Body of pancreas (tissue), 4 donors: ENCODE measurements around the gene DRGX. TPM values are rescaled to one million over a fixed set of nuclear protein-coding genes. Genes with fewer than 3 reads are reported as not detected.

Source experiments
- ATAC-seq: fragments of 150-250 bp; one replicate; pipeline ENCODE4 v1.9.1; 2016
- DNase-seq, 4 donors: peaks; one replicate each; pipeline ENCODE4 v3.0.0-alpha.2; 2019
- H3K27ac ChIP-seq, 4 donors: fragments of 200-600 bp; sonication (generic); 1 replicate in 3 of 4; 2 replicates in 1 of 4; pipeline versions ENCODE4 v1.5.1 to v1.6.1; 2016 to 2019; ENCODE audit warnings: mild to moderate bottlenecking in 1 of 4, mixed read lengths in 1 of 4, moderate library complexity in 1 of 4
- H3K27me3 ChIP-seq, 2 donors: fragments of 200-600 bp; sonication (generic); one replicate each; pipeline ENCODE4 v1.6.0; 2016; ENCODE audit warnings: mild to moderate bottlenecking in 1 of 2
- H3K36me3 ChIP-seq, 2 donors: fragments of 200-600 bp; sonication (generic); replicated peaks in 1 of 2; 2 replicates each; pipeline ENCODE4 v1.5.1; 2016; ENCODE audit warnings: low read depth in 2 of 2; ENCODE audit not compliant: insufficient read depth in 1 of 2
- H3K4me1 ChIP-seq: fragments of 200-600 bp; sonication (generic); one replicate; pipeline ENCODE4 v1.6.0; 2016
- H3K4me3 ChIP-seq, 2 donors: fragments of 200-600 bp; sonication (generic); 1 replicate in 1 of 2; 2 replicates in 1 of 2; pipeline ENCODE4 v1.5.1; 2016 to 2019
- H3K9me3 ChIP-seq, 3 donors: fragments of 200-600 bp; sonication (generic); 1 replicate in 2 of 3; 2 replicates in 1 of 3; pipeline ENCODE4 v1.5.1; 2016
- POLR2A ChIP-seq, 3 donors: fragments of 450-650 bp; IDR thresholded peaks; one replicate each; pipeline ENCODE4 v1.6.1; 2016; ENCODE audit warnings: antibody characterized with exemption in 3 of 3, mild to moderate bottlenecking in 2 of 3
- WGBS, 2 donors: methylation state at CpG; one replicate each; pipeline ENCODE4 v1.1.5; 2017; 5-methylcytosine and 5-hydroxymethylcytosine counted together
- intact Hi-C: fragments of 100-400 bp; cut with DNase I; formaldehyde crosslinking; loops from one replicate; pipeline ENCODE4 v1.15.1; 2023
- total RNA-seq, 2 donors: library from RNA; depleted of rRNA; stranded (reverse); fragments of >200 nt; gene quantifications; one replicate each; pipeline ENCODE4 v1.1.0, GENCODE V29; 2016
- TF ChIP-seq, protein P1 (sequence below), 7 experiments: fragments of 450-650 bp in 4 of 7; fragments of 200-600 bp in 3 of 7; sonication (generic) in 3 of 7; IDR thresholded peaks; one replicate each; pipeline ENCODE4 v1.5.1; 2016 to 2019; ENCODE audit warnings: antibody characterized with exemption in 7 of 7

The DRGX gene
- total RNA-seq, 2 donors from 2014 or later: not detected

DNA sequence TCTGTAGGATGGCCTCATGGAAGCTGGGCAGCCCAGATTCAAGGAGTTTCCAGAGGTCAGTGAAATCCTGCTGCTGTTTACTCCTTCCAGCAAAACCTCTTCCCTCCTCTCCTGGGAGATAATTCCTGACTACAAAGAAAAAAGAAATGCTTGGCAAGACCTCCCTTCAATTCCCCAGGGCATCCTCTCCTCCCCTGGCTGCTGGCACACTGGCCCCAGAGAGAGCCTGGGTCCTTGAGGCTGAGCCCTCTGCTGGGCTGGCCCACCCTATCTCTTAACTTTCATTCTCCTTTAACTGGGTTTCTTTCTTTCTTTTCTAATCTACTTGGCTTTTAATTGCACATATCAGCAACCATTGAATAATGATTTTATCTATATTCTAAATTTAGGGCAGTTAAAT lies 7.7 kb downstream of the DRGX start:
- intact Hi-C loops: no loop called here
- Histone ChIP-seq H3K36me3 (no peaks in the 10 kb centered on the region), H3K4me3 (no peak overlapping the region), H3K4me1 (no peaks in the 10 kb centered on the region), H3K27ac (no peak overlapping the region), H3K27me3 (no peaks in the 10 kb centered on the region), H3K9me3 (no peaks in the 10 kb centered on the region)
- no peak for ATAC-seq
- TF ChIP-seq, protein P1, sequence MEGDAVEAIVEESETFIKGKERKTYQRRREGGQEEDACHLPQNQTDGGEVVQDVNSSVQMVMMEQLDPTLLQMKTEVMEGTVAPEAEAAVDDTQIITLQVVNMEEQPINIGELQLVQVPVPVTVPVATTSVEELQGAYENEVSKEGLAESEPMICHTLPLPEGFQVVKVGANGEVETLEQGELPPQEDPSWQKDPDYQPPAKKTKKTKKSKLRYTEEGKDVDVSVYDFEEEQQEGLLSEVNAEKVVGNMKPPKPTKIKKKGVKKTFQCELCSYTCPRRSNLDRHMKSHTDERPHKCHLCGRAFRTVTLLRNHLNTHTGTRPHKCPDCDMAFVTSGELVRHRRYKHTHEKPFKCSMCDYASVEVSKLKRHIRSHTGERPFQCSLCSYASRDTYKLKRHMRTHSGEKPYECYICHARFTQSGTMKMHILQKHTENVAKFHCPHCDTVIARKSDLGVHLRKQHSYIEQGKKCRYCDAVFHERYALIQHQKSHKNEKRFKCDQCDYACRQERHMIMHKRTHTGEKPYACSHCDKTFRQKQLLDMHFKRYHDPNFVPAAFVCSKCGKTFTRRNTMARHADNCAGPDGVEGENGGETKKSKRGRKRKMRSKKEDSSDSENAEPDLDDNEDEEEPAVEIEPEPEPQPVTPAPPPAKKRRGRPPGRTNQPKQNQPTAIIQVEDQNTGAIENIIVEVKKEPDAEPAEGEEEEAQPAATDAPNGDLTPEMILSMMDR (IDR thresholded peaks at IDR 0.05): no peak
- no peak for TF ChIP-seq POLR2A (IDR thresholded peaks at IDR 0.05)
- no peak for DNase-seq

DNA sequence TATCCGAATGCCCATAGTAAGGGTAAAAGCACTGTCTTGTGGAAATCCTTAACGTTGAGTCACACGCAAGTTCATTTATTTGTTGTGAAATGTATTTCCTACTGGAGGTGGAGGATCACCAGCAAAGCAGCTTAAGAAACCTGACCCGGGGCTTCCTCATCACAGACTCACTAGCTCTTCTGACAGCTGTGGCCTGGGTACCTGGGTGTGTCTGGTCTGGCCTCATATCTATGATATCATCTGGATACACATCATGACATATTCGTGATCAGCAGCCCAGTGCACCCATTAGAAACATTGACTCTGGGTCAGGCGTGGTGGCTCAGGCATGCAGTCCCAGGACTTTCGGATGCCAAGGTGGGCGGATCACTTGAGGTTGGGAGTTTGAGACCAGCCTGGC lies 8.8 kb downstream of the DRGX start:
- Histone ChIP-seq H3K4me3 (no peak overlapping the region), H3K9me3 (no peaks in the 10 kb centered on the region), H3K27me3 (no peaks in the 10 kb centered on the region), H3K4me1 (no peaks in the 10 kb centered on the region), H3K36me3 (no peaks in the 10 kb centered on the region), H3K27ac (no peak overlapping the region)
- no peak for ATAC-seq
- TF ChIP-seq, protein P1 (IDR thresholded peaks at IDR 0.05): no peak
- TF ChIP-seq POLR2A (IDR thresholded peaks at IDR 0.05): no peak
- intact Hi-C loops: no loop called here
- no peak for DNase-seq
- 73 to 85% methylated on average over 7 to 8 of the region's 8 CpGs for WGBS, 2 donors

DNA sequence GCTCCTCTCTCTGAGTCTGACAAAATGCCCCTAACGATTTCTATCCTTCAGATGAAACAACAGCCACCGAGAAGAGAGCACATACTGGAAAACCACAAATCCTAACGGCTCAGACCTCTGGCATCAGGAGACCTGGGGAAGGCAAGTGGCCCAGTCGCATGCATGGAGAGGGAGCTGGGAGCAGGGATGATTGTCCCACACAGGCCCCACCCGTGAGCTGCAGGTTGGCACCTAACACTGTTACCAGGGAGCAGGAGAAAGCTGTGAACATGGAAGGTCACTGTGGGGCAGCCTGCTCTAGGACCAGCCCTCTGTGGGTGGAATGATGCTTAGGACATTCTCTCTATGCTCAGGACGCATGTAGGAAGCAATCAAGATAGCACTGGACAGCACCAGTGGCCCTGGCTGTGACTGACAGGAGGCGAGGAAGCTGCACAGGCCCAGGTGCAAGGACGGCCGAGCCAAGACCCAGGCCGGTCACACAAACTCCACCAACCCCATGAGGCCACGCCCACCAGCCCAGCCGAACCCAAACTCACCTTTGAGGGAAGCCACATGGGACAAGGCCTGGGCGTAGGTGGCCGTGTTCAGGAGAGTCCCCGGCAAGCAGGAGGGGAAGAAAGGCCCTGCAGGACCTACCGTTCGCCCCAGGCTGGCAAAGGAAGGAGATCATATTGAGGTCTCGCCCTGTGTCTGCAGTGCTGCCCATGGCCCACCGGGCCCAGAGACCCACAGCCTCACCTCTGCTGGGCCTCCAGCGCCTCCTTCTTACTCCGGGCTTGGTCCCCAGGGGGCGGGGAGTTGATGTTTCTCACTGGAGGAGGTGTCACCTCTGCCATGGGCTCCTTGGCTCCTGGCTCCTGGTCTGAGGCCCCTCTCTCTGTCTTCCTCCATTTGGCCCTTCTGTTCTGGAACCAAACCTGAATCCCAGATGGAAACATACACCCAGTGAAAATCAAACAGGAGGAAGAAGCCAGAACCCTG lies 9.7 kb downstream of the DRGX start:
- no peak overlapping the region for H3K27ac ChIP-seq
- H3K4me1 ChIP-seq: no peaks in the 10 kb centered on the region
- DNase-seq (no peak), ATAC-seq (no peak)
- TF ChIP-seq POLR2A (IDR thresholded peaks at IDR 0.05): no peak
- TF ChIP-seq, protein P1 (IDR thresholded peaks at IDR 0.05): no peak
- H3K4me3 ChIP-seq: no peak overlapping the region
- no peaks in the 10 kb centered on the region for H3K9me3 ChIP-seq
- 62 to 63% methylated on average over 10 to 22 of the region's 22 CpGs for WGBS, 2 donors
- no peaks in the 10 kb centered on the region for H3K36me3 ChIP-seq
- H3K27me3 ChIP-seq: no peaks in the 10 kb centered on the region
- intact Hi-C loops: no loop called here

DNA sequence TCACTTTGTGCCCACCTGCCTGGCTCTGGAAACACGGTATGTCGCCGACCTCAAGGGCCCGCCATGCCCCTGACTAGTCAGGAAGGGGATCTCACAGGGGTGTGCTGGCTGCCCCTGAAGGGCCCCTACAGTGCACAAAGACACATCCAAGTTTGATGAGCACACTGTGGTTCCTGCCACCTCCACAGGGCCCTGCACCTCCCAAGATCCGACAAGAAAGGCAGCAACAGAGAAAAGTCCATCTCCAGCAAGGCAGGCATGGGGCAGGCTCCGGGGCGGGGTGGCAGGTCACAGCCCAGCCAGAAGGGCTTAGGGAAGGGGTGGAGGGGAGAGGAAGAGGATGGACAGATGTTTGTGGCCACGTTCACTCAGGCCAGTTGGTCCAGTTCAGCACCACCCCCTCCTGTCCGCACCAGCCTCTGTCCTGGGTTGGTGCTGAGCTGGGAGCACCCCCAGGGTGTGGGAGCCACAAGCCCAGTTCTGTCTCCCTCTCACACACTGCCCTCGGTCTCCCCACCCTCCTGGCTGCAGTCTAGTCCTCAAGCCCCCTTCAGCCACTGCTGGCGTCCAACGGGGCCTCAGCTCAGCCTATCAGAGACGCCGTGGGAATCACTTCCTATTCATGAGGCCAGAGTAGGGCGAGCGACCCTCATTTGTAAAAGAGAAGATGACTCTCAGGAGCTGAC lies 11.5 kb downstream of the DRGX start:
- DNase-seq (no peak), ATAC-seq (no peak)
- Histone ChIP-seq H3K4me3 (no peak overlapping the region), H3K36me3 (no peaks in the 10 kb centered on the region), H3K27me3 (no peaks in the 10 kb centered on the region), H3K9me3 (no peaks in the 10 kb centered on the region), H3K27ac (no peak overlapping the region), H3K4me1 (no peaks in the 10 kb centered on the region)
- TF ChIP-seq, protein P1 (IDR thresholded peaks at IDR 0.05): no peak
- no peak for TF ChIP-seq POLR2A (IDR thresholded peaks at IDR 0.05)
- WGBS, 2 donors: 67 to 69% methylated on average over 10 to 16 of the region's 16 CpGs
- intact Hi-C loops: no loop called here
